22Rv1 (cell line): Measurements from ENCODE around the gene SEC16A.

Experiments used
- H3K27ac ChIP-seq: fragments of 450-650 bp; 2 replicates; pipeline ENCODE4 v1.5.1; 2017
- ZFX ChIP-seq: fragments of 450-650 bp; IDR thresholded peaks from 2 replicates; pipeline ENCODE4 v1.6.1; 2017; ENCODE audit warnings: antibody characterized with exemption, borderline replicate concordance
- TF ChIP-seq, protein P1 (sequence below): fragments of 450-650 bp; IDR thresholded peaks from 2 replicates; pipeline ENCODE4 v1.5.1; 2017; ENCODE audit warnings: mild to moderate bottlenecking

SEC16A gene, protein sequence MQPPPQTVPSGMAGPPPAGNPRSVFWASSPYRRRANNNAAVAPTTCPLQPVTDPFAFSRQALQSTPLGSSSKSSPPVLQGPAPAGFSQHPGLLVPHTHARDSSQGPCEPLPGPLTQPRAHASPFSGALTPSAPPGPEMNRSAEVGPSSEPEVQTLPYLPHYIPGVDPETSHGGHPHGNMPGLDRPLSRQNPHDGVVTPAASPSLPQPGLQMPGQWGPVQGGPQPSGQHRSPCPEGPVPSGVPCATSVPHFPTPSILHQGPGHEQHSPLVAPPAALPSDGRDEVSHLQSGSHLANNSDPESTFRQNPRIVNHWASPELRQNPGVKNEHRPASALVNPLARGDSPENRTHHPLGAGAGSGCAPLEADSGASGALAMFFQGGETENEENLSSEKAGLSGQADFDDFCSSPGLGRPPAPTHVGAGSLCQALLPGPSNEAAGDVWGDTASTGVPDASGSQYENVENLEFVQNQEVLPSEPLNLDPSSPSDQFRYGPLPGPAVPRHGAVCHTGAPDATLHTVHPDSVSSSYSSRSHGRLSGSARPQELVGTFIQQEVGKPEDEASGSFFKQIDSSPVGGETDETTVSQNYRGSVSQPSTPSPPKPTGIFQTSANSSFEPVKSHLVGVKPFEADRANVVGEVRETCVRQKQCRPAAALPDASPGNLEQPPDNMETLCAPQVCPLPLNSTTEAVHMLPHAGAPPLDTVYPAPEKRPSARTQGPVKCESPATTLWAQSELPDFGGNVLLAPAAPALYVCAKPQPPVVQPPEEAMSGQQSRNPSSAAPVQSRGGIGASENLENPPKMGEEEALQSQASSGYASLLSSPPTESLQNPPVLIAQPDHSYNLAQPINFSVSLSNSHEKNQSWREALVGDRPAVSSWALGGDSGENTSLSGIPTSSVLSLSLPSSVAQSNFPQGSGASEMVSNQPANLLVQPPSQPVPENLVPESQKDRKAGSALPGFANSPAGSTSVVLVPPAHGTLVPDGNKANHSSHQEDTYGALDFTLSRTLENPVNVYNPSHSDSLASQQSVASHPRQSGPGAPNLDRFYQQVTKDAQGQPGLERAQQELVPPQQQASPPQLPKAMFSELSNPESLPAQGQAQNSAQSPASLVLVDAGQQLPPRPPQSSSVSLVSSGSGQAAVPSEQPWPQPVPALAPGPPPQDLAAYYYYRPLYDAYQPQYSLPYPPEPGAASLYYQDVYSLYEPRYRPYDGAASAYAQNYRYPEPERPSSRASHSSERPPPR (N-terminal part only)

DNA sequence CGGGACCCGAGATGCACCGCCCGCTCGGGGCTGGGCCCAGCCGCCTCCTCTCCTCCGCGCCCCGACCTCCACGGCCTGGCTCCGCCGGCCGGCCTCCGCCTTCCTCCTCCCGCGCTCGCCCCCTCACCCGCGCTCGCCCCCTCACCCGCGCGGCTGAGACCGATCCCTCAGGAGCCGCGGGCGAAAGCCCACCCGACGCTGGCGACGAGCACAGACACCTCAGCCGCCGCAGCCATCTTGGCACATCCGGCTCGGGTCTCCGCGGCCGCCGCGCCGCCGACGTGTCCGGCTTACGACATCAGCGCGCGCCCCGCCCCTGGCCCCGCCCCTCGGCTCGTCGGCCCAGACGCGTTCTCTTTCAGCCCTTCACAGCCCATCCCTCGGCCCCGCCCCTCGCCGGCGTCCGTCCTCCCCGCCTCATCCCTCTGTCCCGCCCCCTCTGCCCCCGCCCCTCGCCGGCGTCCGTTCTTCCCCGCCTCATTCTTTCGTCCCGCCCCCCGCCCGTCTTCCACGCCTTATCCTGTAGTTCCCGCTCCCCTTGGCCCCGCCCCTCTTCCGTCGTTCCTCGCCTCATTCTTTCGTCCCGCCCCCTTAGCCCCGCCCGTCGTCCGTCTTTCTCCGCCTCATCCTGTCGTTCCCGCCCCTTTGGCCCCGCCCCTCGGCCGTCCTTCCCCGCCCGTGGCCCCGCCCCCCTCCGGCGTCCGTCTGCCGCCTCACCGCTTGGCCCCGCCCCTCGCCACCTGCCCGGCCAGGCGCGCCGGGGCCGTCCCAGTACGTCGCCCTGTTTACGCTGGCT lies at the start of gene SEC16A:
Gene SEC16A (minus strand): TSS at position 248 of the 796 bp plus-strand sequence. CDS start 5,425 bp downstream, outside the sequence.
- TF ChIP-seq, protein P1, sequence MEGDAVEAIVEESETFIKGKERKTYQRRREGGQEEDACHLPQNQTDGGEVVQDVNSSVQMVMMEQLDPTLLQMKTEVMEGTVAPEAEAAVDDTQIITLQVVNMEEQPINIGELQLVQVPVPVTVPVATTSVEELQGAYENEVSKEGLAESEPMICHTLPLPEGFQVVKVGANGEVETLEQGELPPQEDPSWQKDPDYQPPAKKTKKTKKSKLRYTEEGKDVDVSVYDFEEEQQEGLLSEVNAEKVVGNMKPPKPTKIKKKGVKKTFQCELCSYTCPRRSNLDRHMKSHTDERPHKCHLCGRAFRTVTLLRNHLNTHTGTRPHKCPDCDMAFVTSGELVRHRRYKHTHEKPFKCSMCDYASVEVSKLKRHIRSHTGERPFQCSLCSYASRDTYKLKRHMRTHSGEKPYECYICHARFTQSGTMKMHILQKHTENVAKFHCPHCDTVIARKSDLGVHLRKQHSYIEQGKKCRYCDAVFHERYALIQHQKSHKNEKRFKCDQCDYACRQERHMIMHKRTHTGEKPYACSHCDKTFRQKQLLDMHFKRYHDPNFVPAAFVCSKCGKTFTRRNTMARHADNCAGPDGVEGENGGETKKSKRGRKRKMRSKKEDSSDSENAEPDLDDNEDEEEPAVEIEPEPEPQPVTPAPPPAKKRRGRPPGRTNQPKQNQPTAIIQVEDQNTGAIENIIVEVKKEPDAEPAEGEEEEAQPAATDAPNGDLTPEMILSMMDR, result no peak
- no peak for TF ChIP-seq ZFX
- H3K27ac ChIP-seq, result peak within 1 kb of the TSS; percentile 97

DNA sequence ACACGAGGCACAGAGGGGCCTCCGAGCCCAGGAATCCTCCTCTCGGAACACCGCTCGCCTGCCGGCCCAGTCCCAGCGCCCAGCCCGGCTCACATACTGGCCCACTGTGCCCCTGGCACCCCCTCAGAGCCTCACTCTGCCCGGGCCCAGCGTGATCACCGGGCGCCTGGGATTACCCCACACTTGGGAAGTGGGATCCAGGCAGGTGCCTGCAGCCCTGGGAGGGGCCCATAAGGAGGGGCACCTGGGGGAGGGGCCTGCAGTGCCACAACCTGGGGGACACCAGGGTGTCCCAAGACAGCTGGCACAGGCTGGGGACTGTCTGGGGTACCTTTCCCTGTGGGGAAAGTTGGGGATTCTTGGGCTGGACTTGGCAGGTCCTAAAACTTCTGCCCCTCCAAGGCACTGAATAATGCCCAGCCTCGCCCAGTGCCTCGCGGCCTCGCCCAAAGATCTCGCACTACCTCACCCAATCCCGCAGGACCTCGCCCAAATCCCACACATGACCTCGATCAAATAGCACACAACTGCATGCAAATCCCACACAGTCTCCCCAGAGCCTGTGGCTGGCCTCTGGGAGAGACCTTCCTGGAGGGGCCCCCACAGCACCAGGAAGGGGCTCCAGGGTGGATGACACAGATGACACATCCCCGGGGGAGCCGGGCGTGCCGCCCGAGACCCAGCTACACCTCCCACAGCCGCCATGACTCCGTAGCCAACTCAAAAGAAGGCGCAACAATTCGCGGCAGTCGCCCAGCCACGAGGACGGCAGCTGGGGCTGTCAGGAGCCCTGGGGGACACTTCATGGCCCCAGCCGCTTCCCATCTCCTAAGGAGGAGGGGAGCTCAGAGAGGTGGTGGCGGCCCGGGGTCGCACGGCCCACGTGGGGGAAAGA lies 49.3 kb upstream of the SEC16A start:
- no peak overlapping the region for H3K27ac ChIP-seq
- TF ChIP-seq, protein P1, result no peak
- no peak for TF ChIP-seq ZFX

DNA sequence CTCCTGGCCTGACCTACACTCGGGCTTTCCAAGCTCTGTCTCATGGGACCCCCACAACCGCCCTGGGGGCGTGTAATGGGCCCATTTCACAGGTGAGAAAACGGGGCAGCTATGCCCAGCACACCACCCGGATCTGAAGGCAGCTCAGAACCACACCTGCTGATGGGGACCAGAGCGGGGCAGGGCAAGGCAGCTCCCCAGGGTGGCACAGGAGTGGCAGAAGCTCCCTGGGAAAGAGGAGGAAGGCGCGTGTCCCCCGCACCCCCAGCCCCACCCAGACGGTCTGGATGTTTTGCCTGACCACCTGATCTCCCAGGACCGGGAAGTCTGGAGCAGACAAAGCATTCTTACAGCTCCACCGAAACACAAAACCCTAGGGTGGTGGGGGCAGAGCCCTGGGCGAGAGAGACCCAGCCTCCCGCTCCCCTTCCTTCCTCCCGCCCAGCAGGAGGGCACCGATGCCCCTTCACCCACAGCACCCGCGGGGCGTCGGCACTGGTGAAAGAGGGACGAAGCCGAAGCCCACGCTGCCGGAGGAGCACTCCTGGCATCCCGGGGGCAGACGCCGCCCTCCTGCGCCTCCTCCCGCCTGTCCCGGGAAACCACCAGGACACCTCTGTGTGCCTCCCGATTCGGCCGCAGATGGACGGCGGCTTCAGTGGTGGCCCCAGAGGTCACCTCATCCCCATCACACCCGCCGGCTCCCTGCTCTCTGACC lies 48.5 kb upstream of the SEC16A start:
- no peak overlapping the region for H3K27ac ChIP-seq
- TF ChIP-seq ZFX, result no peak
- TF ChIP-seq, protein P1, result no peak

DNA sequence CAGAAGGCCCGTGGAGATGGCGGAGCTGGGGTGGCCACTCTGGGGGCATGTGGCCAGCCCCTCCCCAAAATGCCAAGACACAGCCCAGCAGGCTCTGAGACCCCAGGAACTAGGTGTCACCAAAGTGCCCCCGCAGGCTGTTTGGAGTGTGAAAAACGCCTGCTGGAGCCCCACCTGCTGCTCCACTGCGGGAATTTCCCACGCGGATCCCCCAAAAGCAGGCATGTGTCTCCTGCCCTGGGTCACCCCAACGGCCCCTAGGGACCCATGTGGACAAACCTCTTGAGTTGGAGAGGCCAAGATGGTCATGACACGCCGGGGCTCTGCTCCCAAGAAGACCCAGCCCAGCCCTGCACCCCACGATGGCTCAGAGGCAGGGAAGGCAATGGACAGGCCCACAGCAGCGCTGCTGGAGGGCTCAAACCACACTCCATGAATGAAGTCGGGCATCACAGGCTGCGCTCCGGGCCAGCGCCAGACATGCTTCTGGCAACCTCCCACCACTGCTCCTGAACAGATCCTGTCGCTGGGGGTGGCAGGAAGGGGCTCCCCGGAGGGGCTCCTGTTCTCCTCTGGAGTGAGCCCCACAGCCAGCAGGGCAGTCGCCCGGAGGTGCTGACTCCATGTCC lies 47.7 kb upstream of the SEC16A start:
- TF ChIP-seq, protein P1, result no peak
- no peak for TF ChIP-seq ZFX
- H3K27ac ChIP-seq, result no peak overlapping the region

DNA sequence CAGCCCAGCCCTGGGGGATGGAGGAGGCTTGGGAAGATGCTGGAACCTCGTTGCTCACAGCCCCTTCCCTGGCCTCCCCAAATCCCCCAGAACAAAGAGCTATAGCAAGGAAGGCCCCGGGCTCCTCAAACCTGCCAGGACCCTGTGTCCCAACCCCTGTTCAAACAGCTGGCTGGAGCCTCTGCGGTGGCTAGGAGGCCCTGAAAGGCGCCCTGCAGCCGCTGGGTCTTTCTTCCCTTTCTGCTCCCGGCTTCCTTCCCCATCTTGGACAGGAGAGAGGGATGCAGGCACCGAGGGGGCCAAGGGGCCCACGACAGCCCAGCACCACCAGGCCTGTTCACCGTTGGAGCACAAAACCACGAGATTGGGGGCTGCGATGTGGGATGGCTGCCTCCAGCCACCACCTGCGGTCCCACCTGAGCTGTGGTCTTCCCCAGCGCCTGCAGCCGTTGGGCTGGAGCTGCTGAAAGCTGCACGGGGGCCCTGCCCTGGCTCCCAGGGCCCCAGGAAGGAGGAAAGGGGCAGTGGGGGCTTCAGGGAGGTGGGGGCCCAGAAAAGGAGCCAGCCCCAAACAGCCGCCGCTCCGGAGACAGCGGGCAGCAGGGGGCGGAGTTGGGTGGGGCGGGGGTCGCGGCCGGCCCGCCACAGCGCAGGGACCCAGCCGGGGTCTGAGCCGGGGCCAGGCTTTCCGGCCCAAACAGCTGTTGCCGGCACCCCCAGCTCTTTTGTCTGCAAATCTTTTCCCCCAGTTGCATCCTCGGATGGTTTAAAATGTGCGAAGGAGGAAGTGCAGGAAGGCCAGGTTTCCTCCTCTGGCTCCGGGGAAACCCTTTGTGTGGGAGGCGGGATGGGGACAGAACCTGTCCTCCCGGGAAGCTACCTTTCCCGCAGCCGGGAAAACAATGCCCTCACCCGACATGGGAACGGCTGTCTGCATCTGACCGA lies 46.9 kb upstream of the SEC16A start:
- no peak for TF ChIP-seq ZFX
- TF ChIP-seq, protein P1, result no peak
- H3K27ac ChIP-seq, result no peak overlapping the region
